ENCODE measurements around the gene CHMP3. TPM values are rescaled to one million over a fixed set of nuclear protein-coding genes. Genes with fewer than 3 reads are reported as not detected.

CHMP3 gene
- total and polyA plus RNA-seq, 2 of the 8 experiments (the other 6 are each of a cell fraction or from before 2014, with no cell fraction given) = 11.7 to 21.9 TPM

GRCh38 chr2:86519349-86519748 is 43.9 kb downstream of the CHMP3 start:
- H2BK5ac ChIP-seq (ENCODE audit: low read depth, low read length) = no peak overlapping the region
- H2BK120ac ChIP-seq (replicated peaks; ENCODE audit: low read depth, low read length) = no peak overlapping the region
- H2BK12ac ChIP-seq (ENCODE audit: low read depth, low read length) = no peak overlapping the region
- ChIA-PET CTCF (ENCODE audit: partially characterized antibody) (interaction anchor here (0.7 to 1.4 kb wide), 2 partner anchors 8 to 44 kb away, joined by 3 read pairs; partner anchors contain the start of gene CHMP3), POLR2A (ENCODE audit: partially characterized antibody) (no interaction called here)
- H3K27ac ChIP-seq (ENCODE audit: low read depth, low read length) = no peak overlapping the region
- no peak overlapping the region for H3K4me3 ChIP-seq (ENCODE audit: extremely low read depth in 1 of 4, insufficient read depth in 2 of 4, low read depth in 3 of 4, low read length in 4 of 4)
- no peak overlapping the region for H3K9ac ChIP-seq (replicated peaks in 1 of 4; ENCODE audit: extremely low read depth in 1 of 4, low read depth in 3 of 4, low read length in 3 of 4)
- H3K4me2 ChIP-seq (ENCODE audit: insufficient read depth in 1 of 2, low read depth in 2 of 2, low read length in 2 of 2) = no peak overlapping the region
- no peaks in the 10 kb centered on the region for H3K27me3 ChIP-seq (replicated peaks in 1 of 4; ENCODE audit: control insufficient read depth in 3 of 4, extremely low read depth in 1 of 4, insufficient read depth in 3 of 4, low read length in 3 of 4)
- no peak overlapping the region for H3K18ac ChIP-seq (ENCODE audit: extremely low read depth, low read length)
- H2BK15ac ChIP-seq (ENCODE audit: low read length) = no peak overlapping the region
- WGBS, 2 experiments (ENCODE audit: extremely low coverage in 1 of 2, insufficient coverage in 1 of 2, insufficient read length in 1 of 2, insufficient replicate concordance in 2 of 2, low coverage in 1 of 2, low lambda C conversion rate in 2 of 2, missing lambda C conversion rate in 1 of 2) = 100% methylated on average over 1 of the region's 1 CpG; no CpG with 5 or more reads in 1 of the 2 experiments
- H4K8ac ChIP-seq (ENCODE audit: extremely low read depth, insufficient read depth, low read length) = no peak overlapping the region
- H3K23me2 ChIP-seq (ENCODE audit: low read depth, low read length) = no peaks in the 10 kb centered on the region
- no peaks in the 10 kb centered on the region for H3K79me2 ChIP-seq (ENCODE audit: control insufficient read depth in 1 of 2, insufficient read depth in 2 of 2, low read length in 2 of 2)
- H4K20me1 ChIP-seq (replicated peaks in 1 of 2; ENCODE audit: control insufficient read depth in 1 of 2, insufficient read depth in 2 of 2, low read length in 2 of 2) = no peaks in the 10 kb centered on the region
- H4K5ac ChIP-seq (ENCODE audit: insufficient read length, low read depth, low read length) = no peak overlapping the region
- H3K79me1 ChIP-seq (ENCODE audit: low read depth, low read length) = no peaks in the 10 kb centered on the region
- H2AK5ac ChIP-seq (ENCODE audit: low read depth, low read length) = no peak overlapping the region
- no peak overlapping the region for H3K23ac ChIP-seq (ENCODE audit: insufficient read length)
- no peak overlapping the region for H3K14ac ChIP-seq (ENCODE audit: insufficient read length)
- H3K36me3 ChIP-seq (ENCODE audit: control insufficient read depth in 2 of 4, insufficient read depth in 4 of 4, low read length in 3 of 4) = no peaks in the 10 kb centered on the region; a peak in 2 of 8 replicates
- no peak overlapping the region for H3K56ac ChIP-seq (replicated peaks; ENCODE audit: insufficient read length, low read depth, low read length)
- DNase-seq (ENCODE audit: low read depth in 1 of 2, low spot score in 2 of 2) = no peak
- H2BK20ac ChIP-seq (ENCODE audit: low read length) = no peak overlapping the region
- no peaks in the 10 kb centered on the region for H3K4me1 ChIP-seq (replicated peaks in 1 of 4; ENCODE audit: control insufficient read depth in 3 of 4, insufficient read depth in 4 of 4, low read length in 3 of 4)
- no peak overlapping the region for H2AFZ ChIP-seq (ENCODE audit: low read length)
- H4K91ac ChIP-seq (replicated peaks; ENCODE audit: insufficient read length, low read length) = no peak overlapping the region
- 0 out of 4 replicates have a peak, but pooled peaks cover 0 to 9% of the 10 kb centered on the region in 2 experiments for H3K9me3 ChIP-seq (ENCODE audit: insufficient read depth in 2 of 2, low read depth in 1 of 2, low read length in 1 of 2)
- FAIRE-seq = no peak
- no peak overlapping the region for H3K4ac ChIP-seq (replicated peaks; ENCODE audit: insufficient read length, low read depth, low read length)
- TF ChIP-seq HDAC2 (IDR thresholded peaks at IDR 0.05; ENCODE audit: borderline replicate concordance in 1 of 2, low read depth in 2 of 2, low read length in 2 of 2) (no peak), JUN (IDR thresholded peaks at IDR 0.05; ENCODE audit: low read depth, low read length) (no peak), ASH2L (IDR thresholded peaks at IDR 0.05; ENCODE audit: low read length) (no peak), SIX5 (IDR thresholded peaks at IDR 0.05; ENCODE audit: low read depth, low read length) (no peak), SRF (IDR thresholded peaks at IDR 0.05; ENCODE audit: low read depth, low read length) (no peak), TAF7 (optimal IDR thresholded peaks at IDR 0.05; ENCODE audit: borderline replicate concordance, low read depth, low read length) (no peak), TAF1 (IDR thresholded peaks at IDR 0.05; ENCODE audit: low read depth, low read length) (no peak), CHD2 (IDR thresholded peaks at IDR 0.05; ENCODE audit: low read length) (no peak), CBX5 (IDR thresholded peaks at IDR 0.05; ENCODE audit: low read depth, low read length) (no peak), RAD21 (IDR thresholded peaks at IDR 0.05 in 1 of 2, conservative IDR thresholded peaks at IDR 0.05 in 1 of 2; ENCODE audit: low read depth in 2 of 2, low read length in 2 of 2) (no peak), MAFK (IDR thresholded peaks at IDR 0.05; ENCODE audit: low read depth, low read length) (no peak), SIRT6 (IDR thresholded peaks at IDR 0.05; ENCODE audit: low read length) (no peak), GTF2F1 (IDR thresholded peaks at IDR 0.05; ENCODE audit: borderline replicate concordance, low read depth, low read length) (no peak), CREB1 (IDR thresholded peaks at IDR 0.05) (no peak)
- TF ChIP-seq, protein P1, sequence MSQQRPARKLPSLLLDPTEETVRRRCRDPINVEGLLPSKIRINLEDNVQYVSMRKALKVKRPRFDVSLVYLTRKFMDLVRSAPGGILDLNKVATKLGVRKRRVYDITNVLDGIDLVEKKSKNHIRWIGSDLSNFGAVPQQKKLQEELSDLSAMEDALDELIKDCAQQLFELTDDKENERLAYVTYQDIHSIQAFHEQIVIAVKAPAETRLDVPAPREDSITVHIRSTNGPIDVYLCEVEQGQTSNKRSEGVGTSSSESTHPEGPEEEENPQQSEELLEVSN (IDR thresholded peaks at IDR 0.05) = no peak

All from H1 (cell line).